K562 (cell line): Measurements from ENCODE around the gene GCC1. TPM values are rescaled to one million over a fixed set of nuclear protein-coding genes. Genes with fewer than 3 reads are reported as not detected.

Experiments used
- BRF2 ChIP-seq: IDR thresholded peaks from 3 replicates; pipeline ENCODE4 v1.6.1; 2011; ENCODE audit warnings: borderline replicate concordance, mild to moderate bottlenecking; ENCODE audit not compliant: insufficient read length, insufficient read depth
- CCNT2 ChIP-seq: IDR thresholded peaks from 2 replicates; pipeline ENCODE4 v1.6.1; 2011; ENCODE audit warnings: borderline replicate concordance, low read depth, mild to moderate bottlenecking, moderate library complexity, mixed read lengths, low read length; ENCODE audit not compliant: insufficient read length; ENCODE audit errors: extremely low read depth
- CEBPB ChIP-seq: fragments of 450-650 bp; IDR thresholded peaks from 2 replicates; pipeline ENCODE4 v1.6.1; 2016; ENCODE audit warnings: missing genetic modification characterization, missing compliant biosample characterization
- ELF1 ChIP-seq: fragments of 200-800 bp; sonication (Bioruptor generic); IDR thresholded peaks from 2 replicates; pipeline ENCODE4 v1.6.1; 2016; ENCODE audit warnings: missing genetic modification characterization, missing compliant biosample characterization
- FUS ChIP-seq: fragments of 200-400 bp; formaldehyde crosslinking; optimal IDR thresholded peaks from 2 replicates; pipeline ENCODE3; 2017; ENCODE audit warnings: low read depth, low read length
- HMBOX1 ChIP-seq: sonication (generic); IDR thresholded peaks from 2 replicates; pipeline ENCODE4 v1.6.1; 2016
- HNRNPK ChIP-seq: fragments of 200-400 bp; formaldehyde crosslinking; IDR thresholded peaks from one replicate; pipeline ENCODE4 v1.6.1; 2018; ENCODE audit warnings: mild to moderate bottlenecking, low read depth, low read length; ENCODE audit not compliant: poor library complexity, severe bottlenecking
- MCM2 ChIP-seq: fragments of 450-650 bp; IDR thresholded peaks from 2 replicates; pipeline ENCODE4 v1.6.1; 2017; ENCODE audit warnings: low read depth, mild to moderate bottlenecking
- MECOM ChIP-seq: fragments of 250-450 bp; sonication (Bioruptor Pico); IDR thresholded peaks from 2 replicates; pipeline ENCODE4 v1.8.0; 2022; ENCODE audit warnings: inconsistent platforms
- NCOR1 ChIP-seq: fragments of 450-650 bp; IDR thresholded peaks from 2 replicates; pipeline ENCODE4 v1.6.1; 2016; ENCODE audit warnings: mild to moderate bottlenecking, moderate library complexity
- POLR2B ChIP-seq: fragments of 450-650 bp; IDR thresholded peaks from 2 replicates; pipeline ENCODE4 v1.6.1; 2018; ENCODE audit warnings: low read depth; ENCODE audit not compliant: partially characterized antibody
- SETDB1 ChIP-seq: IDR thresholded peaks from one replicate; pipeline ENCODE4 v1.6.1; 2012; ENCODE audit warnings: low read length, control low read depth, inconsistent platforms
- SIN3B ChIP-seq: fragments of 450-650 bp; IDR thresholded peaks from 2 replicates; pipeline ENCODE4 v1.6.1; 2017; ENCODE audit warnings: low read depth, mild to moderate bottlenecking, moderate library complexity
- ZNF184 ChIP-seq: sonication (generic); formaldehyde crosslinking; IDR thresholded peaks from 2 replicates; pipeline ENCODE4 v1.5.0; 2020; ENCODE audit warnings: missing genetic modification reagents
- ZNF507 ChIP-seq: conservative IDR thresholded peaks from 2 replicates; pipeline ENCODE4 v1.6.1; 2017; ENCODE audit warnings: missing genetic modification characterization, missing compliant biosample characterization
- ZZZ3 ChIP-seq: fragments of 450-650 bp; IDR thresholded peaks from 2 replicates; pipeline ENCODE4 v1.6.1; 2016; ENCODE audit warnings: antibody characterized with exemption, mild to moderate bottlenecking, moderate library complexity
- polyA plus RNA-seq, 8 experiments: library from polyadenylated mRNA; depleted of rRNA in 4 of 8; stranded (reverse) in 5 of 8; unstranded in 3 of 8; fragments of >200 nt; fragmentation: Nextera tagmentation in 2 of 8; fragmentation: Illumina TruSeq in 1 of 8; extraction: Ambion mirVana in 2 of 8; extraction: Trizol in 1 of 8; gene quantifications; 2 replicates each; pipeline versions ENCODE4 v1.2.1 to v1.2.3, GENCODE V29; 2011 to 2014; ENCODE audit warnings: inconsistent platforms in 1 of 8, missing spikeins in 1 of 8
- total RNA-seq, 7 experiments: library from RNA; depleted of rRNA in 6 of 7; stranded (reverse); fragments of >200 nt in 6 of 7; fragmentation: Illumina TruSeq in 2 of 7; extraction: Trizol in 2 of 7; gene quantifications; 2 replicates each; pipeline versions ENCODE4 v1.2.1 to v1.2.3, GENCODE V29; 2011 to 2021; ENCODE audit warnings: low replicate concordance in 1 of 7
- TF ChIP-seq, protein P1 (sequence below), 2 experiments: fragments of 150-350 bp in 1 of 2; IDR thresholded peaks; 2 replicates each; pipeline ENCODE4 v1.6.1; 2012 to 2016; ENCODE audit warnings: low read depth in 2 of 2, low read length in 2 of 2, mild to moderate bottlenecking in 1 of 2, moderate library complexity in 1 of 2

GCC1 gene
- total and polyA plus RNA-seq, 9 of the 15 experiments (the other 6 are each of a cell fraction or from before 2014, with no cell fraction given), result 1.9 to 19.8 (median 10.9) TPM

GRCh38 chr7:127588019-127588696 lies 2.8 kb upstream of the GCC1 start, which contains the start of gene ARF5 (continued):
- TF ChIP-seq, protein P1, sequence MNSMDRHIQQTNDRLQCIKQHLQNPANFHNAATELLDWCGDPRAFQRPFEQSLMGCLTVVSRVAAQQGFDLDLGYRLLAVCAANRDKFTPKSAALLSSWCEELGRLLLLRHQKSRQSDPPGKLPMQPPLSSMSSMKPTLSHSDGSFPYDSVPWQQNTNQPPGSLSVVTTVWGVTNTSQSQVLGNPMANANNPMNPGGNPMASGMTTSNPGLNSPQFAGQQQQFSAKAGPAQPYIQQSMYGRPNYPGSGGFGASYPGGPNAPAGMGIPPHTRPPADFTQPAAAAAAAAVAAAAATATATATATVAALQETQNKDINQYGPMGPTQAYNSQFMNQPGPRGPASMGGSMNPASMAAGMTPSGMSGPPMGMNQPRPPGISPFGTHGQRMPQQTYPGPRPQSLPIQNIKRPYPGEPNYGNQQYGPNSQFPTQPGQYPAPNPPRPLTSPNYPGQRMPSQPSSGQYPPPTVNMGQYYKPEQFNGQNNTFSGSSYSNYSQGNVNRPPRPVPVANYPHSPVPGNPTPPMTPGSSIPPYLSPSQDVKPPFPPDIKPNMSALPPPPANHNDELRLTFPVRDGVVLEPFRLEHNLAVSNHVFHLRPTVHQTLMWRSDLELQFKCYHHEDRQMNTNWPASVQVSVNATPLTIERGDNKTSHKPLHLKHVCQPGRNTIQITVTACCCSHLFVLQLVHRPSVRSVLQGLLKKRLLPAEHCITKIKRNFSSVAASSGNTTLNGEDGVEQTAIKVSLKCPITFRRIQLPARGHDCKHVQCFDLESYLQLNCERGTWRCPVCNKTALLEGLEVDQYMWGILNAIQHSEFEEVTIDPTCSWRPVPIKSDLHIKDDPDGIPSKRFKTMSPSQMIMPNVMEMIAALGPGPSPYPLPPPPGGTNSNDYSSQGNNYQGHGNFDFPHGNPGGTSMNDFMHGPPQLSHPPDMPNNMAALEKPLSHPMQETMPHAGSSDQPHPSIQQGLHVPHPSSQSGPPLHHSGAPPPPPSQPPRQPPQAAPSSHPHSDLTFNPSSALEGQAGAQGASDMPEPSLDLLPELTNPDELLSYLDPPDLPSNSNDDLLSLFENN (IDR thresholded peaks at IDR 0.05; ENCODE audit: low read depth in 2 of 2, low read length in 2 of 2), result peak in 1 of 2 experiments; percentile 11; a peak in 1 of 4 replicates
- TF ChIP-seq POLR2B, result peak; percentile 65
- TF ChIP-seq SETDB1, result no peak
- no peak for TF ChIP-seq NCOR1
- peak; percentile 79 for TF ChIP-seq SIN3B
- no peak for TF ChIP-seq ZZZ3
- TF ChIP-seq FUS, result no peak
- no peak for TF ChIP-seq HNRNPK
- no peak for TF ChIP-seq ZNF507 (tag)
- TF ChIP-seq HMBOX1, result no peak
- TF ChIP-seq CEBPB, result no peak
- no peak for TF ChIP-seq MECOM
- TF ChIP-seq ELF1 (tag), result no peak; the same call in 1 of the 2 replicates
- no peak for TF ChIP-seq MCM2
- TF ChIP-seq CCNT2, result peak; percentile 87
- no peak for TF ChIP-seq ZNF184 (CRISPR knock-in tag)
- no peak for TF ChIP-seq BRF2
